H54 (cell line): ENCODE measurements around the gene SLC47A2.
"Not testable (repeated sequence)": the region's sequence is repeated elsewhere in the genome, so short reads cannot be mapped to it uniquely, and the experiment has no call there.

ENCODE experiments used
- DNase-seq: peaks from one replicate; pipeline ENCODE4 v3.0.0; 2011; ENCODE audit warnings: low spot score, mixed read lengths; ENCODE audit not compliant: insufficient read length
- FAIRE-seq: peaks from 3 replicates; lab custom pipeline; 2011; peaks lifted over from hg19 to GRCh38; lab: Jason Lieb, UNC
- POLR2A ChIP-seq: IDR thresholded peaks from 2 replicates; pipeline ENCODE4 v1.6.1; 2011; ENCODE audit warnings: low read depth, mild to moderate bottlenecking, low read length

SLC47A2 gene

DNA sequence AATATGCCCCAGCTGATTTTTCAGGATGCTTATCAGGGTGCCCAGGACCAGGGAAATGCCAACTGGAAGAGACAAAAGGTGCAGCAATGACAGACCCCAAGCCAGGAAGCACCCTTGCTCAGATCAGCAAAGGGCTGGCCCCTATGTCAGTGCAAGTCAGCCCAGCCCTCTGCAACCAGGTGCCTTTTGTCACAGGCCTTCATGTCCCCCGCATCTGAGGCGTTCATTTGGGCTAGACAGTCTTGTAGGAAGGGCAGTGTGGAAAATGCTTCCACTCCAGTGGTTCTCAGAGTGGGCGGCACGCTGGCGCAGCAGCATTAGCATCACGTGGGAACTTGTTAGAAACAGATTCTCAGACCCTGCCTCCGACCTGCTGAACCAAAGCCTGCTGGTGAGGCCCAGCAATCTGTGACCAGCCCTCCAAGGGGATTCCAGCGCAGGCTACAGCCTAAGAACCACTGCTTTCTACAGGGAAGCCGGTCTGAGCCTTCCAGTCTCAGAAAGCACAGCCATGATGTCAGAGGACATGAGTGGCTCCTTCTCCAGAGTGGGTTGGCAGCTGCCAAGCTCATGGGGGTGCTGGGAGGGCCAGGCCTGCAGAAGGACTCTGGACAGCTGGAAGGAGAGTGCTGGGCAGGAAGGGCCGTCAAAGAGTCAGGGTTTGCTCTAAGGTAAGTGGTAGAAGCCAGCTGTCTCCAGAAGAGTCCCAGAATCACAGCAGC lies 13.1 kb downstream of the SLC47A2 start:
- no peak for FAIRE-seq

DNA sequence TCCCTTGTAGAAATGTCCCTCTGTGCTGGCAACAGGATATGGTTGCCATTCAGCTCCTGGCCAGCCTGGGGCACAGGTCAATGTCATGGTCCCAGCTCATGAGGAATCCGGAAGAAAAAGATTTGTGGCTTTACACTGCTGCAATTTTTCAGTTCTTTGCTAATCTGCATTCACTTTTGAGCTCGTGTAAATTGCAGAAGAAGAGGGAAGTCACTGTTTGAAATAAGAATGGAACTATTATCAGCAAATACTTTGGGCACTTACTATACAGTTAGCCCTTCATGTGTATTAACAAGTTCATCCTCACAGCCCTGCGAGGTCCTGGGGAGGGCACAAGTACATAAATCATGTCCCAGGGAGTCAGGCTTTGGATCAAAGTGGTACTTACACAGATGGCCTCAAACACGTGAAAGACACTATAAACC lies 14.2 kb downstream of the SLC47A2 start:
- FAIRE-seq (no peak), DNase-seq (no peak)
- TF ChIP-seq POLR2A = no peak

More for the DNA sequence above, 13.1 kb downstream of the SLC47A2 start:
- TF ChIP-seq POLR2A = no peak
- no peak for DNase-seq

DNA sequence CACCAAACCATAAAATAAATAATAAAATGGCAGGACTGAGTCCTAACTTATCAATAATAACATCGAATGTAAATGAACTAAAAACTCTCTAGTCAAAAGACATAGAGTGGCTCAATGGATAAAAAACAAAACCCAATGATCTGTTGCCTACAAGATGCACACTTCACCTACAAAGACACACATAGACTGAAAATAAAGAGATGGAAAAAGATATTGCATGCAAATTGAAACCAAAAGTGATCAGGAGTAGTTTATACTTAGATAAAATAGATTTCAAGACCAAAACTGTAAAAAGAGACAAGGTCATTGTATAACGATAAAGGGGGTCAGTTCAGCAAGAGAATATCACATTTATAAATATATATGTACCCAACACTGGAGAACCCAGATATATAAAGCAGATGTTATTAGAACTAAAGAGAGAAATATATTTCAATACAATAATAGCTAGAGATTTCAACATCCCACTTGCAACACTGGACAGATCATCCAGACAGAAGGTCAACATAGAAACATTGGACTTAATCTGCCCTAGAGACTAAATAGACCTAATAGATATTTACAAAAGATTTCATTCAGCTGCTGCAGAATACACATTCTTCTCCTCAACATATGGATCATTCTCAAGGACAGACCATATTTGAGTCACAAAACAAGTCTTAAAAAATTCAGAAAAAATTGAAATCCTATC lies 29.8 kb downstream of the SLC47A2 start:
- no peak for FAIRE-seq
- no peak for DNase-seq
- TF ChIP-seq POLR2A = no peak

- not testable (repeated sequence) for FAIRE-seq, DNase-seq
Measured at GRCh38 chr17:19684909-19685580, 31.3 kb downstream of the SLC47A2 start.

- FAIRE-seq (no peak), DNase-seq (no peak)
- no peak for TF ChIP-seq POLR2A
Measured at GRCh38 chr17:19683117-19683516, 33.3 kb downstream of the SLC47A2 start.

GRCh38 chr17:19678581-19679453 lies 37.6 kb downstream of the SLC47A2 start:
- no peak for TF ChIP-seq POLR2A
- FAIRE-seq (no peak), DNase-seq (no peak)

GRCh38 chr17:19677736-19678379 lies 38.5 kb downstream of the SLC47A2 start:
- DNase-seq = no peak
- no peak for TF ChIP-seq POLR2A
- FAIRE-seq = no peak

DNA sequence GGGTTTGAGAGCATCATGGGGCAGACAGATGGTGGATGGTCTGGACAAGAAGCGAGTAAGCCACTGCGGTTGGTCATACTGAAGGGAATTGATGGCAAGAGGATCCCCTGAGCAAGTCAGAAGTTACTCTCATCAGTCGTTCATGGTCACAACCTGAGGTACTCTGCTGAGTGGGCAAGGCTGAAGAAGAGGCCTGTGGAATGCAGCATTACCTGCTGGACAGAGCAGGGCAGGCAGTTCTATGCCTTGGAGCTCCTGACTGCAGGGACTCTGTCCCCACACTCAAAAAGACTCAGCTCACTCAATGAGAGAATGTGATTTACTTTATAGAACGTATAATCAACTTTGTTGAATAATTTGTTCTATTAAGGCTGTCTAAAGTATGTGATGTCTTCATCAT lies 39.5 kb downstream of the SLC47A2 start:
- FAIRE-seq (no peak), DNase-seq (no peak)
- no peak for TF ChIP-seq POLR2A

DNA sequence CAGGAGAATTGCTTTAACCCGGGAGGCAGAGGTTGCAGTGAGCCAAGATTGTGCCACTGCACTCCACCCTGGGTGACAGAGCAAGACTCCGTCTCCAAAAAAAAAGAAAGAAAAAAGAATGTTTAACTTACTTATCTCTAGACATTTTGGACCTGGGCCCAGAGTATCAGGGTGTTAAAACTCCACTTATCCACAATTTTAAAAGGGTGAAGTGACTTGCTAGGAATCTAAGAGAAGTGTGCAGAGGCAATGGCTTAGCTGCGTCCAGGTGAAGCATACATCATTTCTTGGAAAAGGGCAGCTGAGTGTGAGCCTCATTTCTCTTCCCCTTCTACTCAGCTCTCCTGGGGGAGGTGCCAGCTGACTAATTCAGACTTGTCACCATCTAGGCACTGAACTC lies 42.8 kb downstream of the SLC47A2 start:
- no peak for DNase-seq
- no peak for FAIRE-seq
- no peak for TF ChIP-seq POLR2A

- TF ChIP-seq POLR2A = no peak
- FAIRE-seq = no peak
- no peak for DNase-seq
Measured at GRCh38 chr17:19672009-19672750, 44.2 kb downstream of the SLC47A2 start.

GRCh38 chr17:19671433-19671832 lies 45.0 kb downstream of the SLC47A2 start:
- FAIRE-seq (no peak), DNase-seq (no peak)
- no peak for TF ChIP-seq POLR2A

GRCh38 chr17:19670908-19671307 lies 45.5 kb downstream of the SLC47A2 start:
- FAIRE-seq (no peak), DNase-seq (no peak)
- no peak for TF ChIP-seq POLR2A

- not testable (repeated sequence) for DNase-seq, FAIRE-seq
Measured at GRCh38 chr17:19669680-19670079, 46.7 kb downstream of the SLC47A2 start.
